Left lung (tissue), 10 donors: ENCODE results near the gene RASSF4. TPM values are rescaled to one million over a fixed set of nuclear protein-coding genes. Genes with fewer than 3 reads are reported as not detected.
A peak's percentile ranks its signal among the peaks of the same experiment; 100 is the strongest.

ENCODE experiments used
- ATAC-seq: fragments of 200-7000 bp; cut with Tn5 transposase; one replicate; pipeline ENCODE4 v1.9.1; 2020; ENCODE audit warnings: moderate library complexity
- DNase-seq, 4 donors: peaks; one replicate each; pipeline ENCODE4 v3.0.0-alpha.2; 2013 to 2020
- H3K27ac ChIP-seq, 2 donors: fragments of 200-600 bp; sonication (generic) in 1 of 2; one replicate each; pipeline versions ENCODE4 v1.5.0 to v1.8.0; 2020 to 2021
- H3K27me3 ChIP-seq, 2 donors: fragments of 200-600 bp; sonication (generic) in 1 of 2; one replicate each; pipeline versions ENCODE4 v1.5.0 to v1.8.0; 2020 to 2021
- H3K36me3 ChIP-seq, 2 donors: fragments of 200-600 bp; sonication (generic) in 1 of 2; one replicate each; pipeline versions ENCODE4 v1.5.0 to v1.8.0; 2020 to 2021
- H3K4me1 ChIP-seq, 2 donors: fragments of 200-600 bp; one replicate each; pipeline ENCODE4 v1.8.0; 2021
- H3K4me3 ChIP-seq, 2 donors: fragments of 200-600 bp; sonication (generic) in 1 of 2; one replicate each; pipeline versions ENCODE4 v1.5.0 to v1.8.0; 2020 to 2021; ENCODE audit warnings: mild to moderate bottlenecking in 1 of 2
- H3K9me3 ChIP-seq, 2 donors: fragments of 200-600 bp; sonication (generic) in 1 of 2; one replicate each; pipeline versions ENCODE4 v1.5.0 to v1.8.0; 2020 to 2021
- intact Hi-C, 2 donors: fragments of 100-400 bp; cut with DNase I; formaldehyde crosslinking; loops; one replicate each; pipeline versions ENCODE4 v1.11.2 to v1.14.2; 2022
- polyA plus RNA-seq, 6 donors: library from polyadenylated mRNA; unstranded; fragments of 120-200 nt; gene quantifications; one replicate each; pipeline ENCODE4 v1.2.1, GENCODE V29; 2013; ENCODE audit not compliant: insufficient read length in 6 of 6
- total RNA-seq, 2 donors: library from RNA; stranded (reverse); fragmentation: NEBNext Ultra II Directional; extraction: Animal tissue kit (Norgen Biotek cat#: 25700); gene quantifications; one replicate each; pipeline ENCODE4 v1.2.1, GENCODE V29; 2021
- TF ChIP-seq, protein P1 (sequence below), 2 donors: fragments of 200-600 bp; sonication (generic) in 1 of 2; IDR thresholded peaks; one replicate each; pipeline versions ENCODE4 v1.5.0 to v1.8.0; 2021; ENCODE audit warnings: antibody characterized with exemption in 2 of 2
- donor health status: DM: no; HTN: yes; CAD: no.
- donor health status: DM: no; HTN: no; CAD: no.

Gene RASSF4
- total and polyA plus RNA-seq, 8 donors = 17.1 to 54.7 (median 20.7) TPM

DNA sequence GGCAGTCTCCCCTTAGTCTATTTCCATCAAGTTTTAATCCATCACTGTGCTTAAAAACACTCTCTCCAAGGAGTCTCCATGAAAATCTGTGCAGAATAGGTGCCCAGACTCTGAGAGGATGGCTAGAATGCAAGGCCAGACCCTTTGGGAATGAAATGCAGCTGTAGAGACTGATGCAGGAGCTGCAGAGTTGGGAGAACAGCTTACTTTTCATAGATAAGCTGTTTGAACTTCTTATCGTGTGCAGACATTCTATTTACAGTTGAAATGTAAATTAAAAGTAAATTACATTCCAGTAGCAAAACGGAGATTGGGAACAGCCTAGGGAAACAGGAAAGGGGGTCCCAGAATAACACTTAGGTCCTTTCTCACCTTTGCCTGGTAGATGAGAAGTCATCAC is 56.0 kb downstream of the RASSF4 start:
- Histone ChIP-seq H3K4me1 (no peaks in the 10 kb centered on the region), H3K9me3 (no peaks in the 10 kb centered on the region), H3K27ac (no peak overlapping the region), H3K27me3 (no peaks in the 10 kb centered on the region), H3K36me3 (no peaks in the 10 kb centered on the region), H3K4me3 (no peak overlapping the region)
- no peak for DNase-seq
- intact Hi-C loops = no loop called here
- ATAC-seq = no peak
- TF ChIP-seq, protein P1, sequence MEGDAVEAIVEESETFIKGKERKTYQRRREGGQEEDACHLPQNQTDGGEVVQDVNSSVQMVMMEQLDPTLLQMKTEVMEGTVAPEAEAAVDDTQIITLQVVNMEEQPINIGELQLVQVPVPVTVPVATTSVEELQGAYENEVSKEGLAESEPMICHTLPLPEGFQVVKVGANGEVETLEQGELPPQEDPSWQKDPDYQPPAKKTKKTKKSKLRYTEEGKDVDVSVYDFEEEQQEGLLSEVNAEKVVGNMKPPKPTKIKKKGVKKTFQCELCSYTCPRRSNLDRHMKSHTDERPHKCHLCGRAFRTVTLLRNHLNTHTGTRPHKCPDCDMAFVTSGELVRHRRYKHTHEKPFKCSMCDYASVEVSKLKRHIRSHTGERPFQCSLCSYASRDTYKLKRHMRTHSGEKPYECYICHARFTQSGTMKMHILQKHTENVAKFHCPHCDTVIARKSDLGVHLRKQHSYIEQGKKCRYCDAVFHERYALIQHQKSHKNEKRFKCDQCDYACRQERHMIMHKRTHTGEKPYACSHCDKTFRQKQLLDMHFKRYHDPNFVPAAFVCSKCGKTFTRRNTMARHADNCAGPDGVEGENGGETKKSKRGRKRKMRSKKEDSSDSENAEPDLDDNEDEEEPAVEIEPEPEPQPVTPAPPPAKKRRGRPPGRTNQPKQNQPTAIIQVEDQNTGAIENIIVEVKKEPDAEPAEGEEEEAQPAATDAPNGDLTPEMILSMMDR (IDR thresholded peaks at IDR 0.05) = no peak

DNA sequence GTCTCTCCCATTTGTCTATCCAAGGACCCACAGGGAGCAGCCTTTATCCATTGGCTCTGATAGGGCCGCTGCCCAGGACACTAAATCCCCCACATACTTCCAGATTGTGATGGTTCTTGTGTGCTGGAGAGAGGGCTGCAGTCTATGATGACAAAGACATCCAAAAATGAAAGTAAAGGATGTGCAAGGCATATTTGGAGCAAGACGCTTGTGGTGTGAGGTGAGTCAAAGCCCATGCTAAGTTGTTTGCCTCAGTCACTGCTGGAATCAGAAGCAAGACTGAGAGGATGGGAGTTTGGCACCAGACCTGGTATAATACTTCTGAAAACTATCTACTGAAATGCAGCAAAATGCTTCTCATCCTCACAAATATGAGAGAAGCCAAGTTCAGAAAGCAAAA is 63.8 kb downstream of the RASSF4 start:
- no peak overlapping the region for H3K4me3 ChIP-seq
- peaks cover 0 to 9% of the 10 kb centered on the region in 2 donors for H3K9me3 ChIP-seq
- no peaks in the 10 kb centered on the region for H3K4me1 ChIP-seq
- ATAC-seq (no peak), DNase-seq (no peak)
- no peak overlapping the region for H3K27ac ChIP-seq
- no peaks in the 10 kb centered on the region for H3K36me3 ChIP-seq
- TF ChIP-seq, protein P1 (IDR thresholded peaks at IDR 0.05) = no peak
- no peaks in the 10 kb centered on the region for H3K27me3 ChIP-seq
- intact Hi-C loops = no loop called here

DNA sequence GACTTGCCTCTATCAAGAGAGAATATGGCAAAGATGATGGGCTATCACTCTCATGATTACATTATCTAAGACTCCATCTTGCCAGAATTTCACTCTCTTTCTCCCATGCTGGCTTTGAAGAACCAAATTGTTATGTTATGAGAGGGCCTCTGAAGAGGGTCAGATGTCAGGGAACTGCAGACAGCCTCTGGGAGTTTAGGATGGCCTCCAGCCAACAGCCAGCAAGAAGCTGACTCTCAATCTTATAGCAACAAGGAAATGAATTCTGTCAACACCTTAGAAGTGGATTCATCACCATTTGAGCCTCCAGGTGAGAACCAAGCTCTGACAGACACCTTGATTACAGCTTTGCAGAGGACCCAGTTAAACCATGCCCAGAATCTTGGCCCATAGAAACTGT is 74.7 kb downstream of the RASSF4 start:
- Histone ChIP-seq H3K4me3 (no peak overlapping the region), H3K9me3 (peaks cover 0 to 28% of the 10 kb centered on the region in 2 donors), H3K27ac (no peak overlapping the region), H3K36me3 (no peaks in the 10 kb centered on the region), H3K4me1 (no peaks in the 10 kb centered on the region), H3K27me3 (no peaks in the 10 kb centered on the region)
- DNase-seq (peak in 1 of 4 donors; percentile 35), ATAC-seq (peak; percentile 58)
- TF ChIP-seq, protein P1 (IDR thresholded peaks at IDR 0.05) = no peak
- intact Hi-C loops = no loop called here

DNA sequence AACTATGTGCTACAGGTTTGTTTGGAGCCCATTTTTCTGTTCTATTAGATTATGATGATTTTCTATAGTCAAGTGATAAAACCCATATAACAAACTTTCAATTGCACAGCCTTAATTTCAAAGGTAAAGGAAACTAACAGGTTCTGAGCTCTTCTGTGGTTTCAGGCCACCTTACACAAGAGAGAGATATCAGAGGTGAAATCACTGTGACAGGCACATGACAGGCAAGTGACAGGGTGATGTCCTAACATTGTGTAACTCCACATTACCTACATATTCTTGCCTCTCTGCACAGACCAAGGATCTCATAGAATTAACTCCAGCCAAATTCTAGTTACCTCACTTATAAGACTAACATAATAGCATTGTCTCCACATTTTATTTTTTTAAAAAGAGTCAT is 76.1 kb downstream of the RASSF4 start:
- DNase-seq (no peak), ATAC-seq (no peak)
- Histone ChIP-seq H3K36me3 (no peaks in the 10 kb centered on the region), H3K9me3 (peaks cover 0 to 16% of the 10 kb centered on the region in 2 donors), H3K27ac (no peak overlapping the region), H3K4me1 (no peaks in the 10 kb centered on the region), H3K27me3 (no peaks in the 10 kb centered on the region), H3K4me3 (no peak overlapping the region)
- intact Hi-C loops = no loop called here
- TF ChIP-seq, protein P1 (IDR thresholded peaks at IDR 0.05) = no peak

DNA sequence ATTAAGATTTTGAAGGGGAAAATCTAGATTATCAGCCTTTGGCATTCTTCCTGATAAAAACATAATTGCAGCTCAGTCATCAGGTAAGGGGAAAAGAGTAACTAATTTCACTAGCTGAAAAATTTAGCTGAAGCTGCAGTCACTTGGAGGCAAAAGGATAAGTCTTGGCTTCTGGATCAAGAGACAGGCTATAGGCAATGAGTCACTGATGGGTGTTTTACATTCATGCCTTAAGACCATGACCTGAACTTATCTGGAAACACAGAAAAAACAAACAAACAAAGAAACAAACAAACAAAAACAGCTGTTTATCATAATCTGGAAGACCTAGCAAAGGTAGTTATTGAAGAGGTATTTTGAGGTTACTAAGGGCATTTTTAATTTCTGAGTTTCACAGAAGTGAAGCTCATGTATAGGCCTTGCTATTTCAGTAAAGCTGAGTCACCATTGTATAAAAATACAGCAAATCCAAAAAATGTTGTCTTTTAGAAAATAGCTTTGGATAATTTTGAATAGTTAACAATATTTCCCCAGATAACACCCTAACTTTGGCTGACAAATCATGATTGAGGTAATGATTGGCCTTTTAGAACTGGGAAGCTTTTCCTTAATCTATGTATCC is 81.4 kb downstream of the RASSF4 start:
- Histone ChIP-seq H3K9me3 (no peaks in the 10 kb centered on the region), H3K36me3 (no peaks in the 10 kb centered on the region), H3K27me3 (no peaks in the 10 kb centered on the region), H3K27ac (no peak overlapping the region), H3K4me1 (no peaks in the 10 kb centered on the region), H3K4me3 (no peak overlapping the region)
- TF ChIP-seq, protein P1 (IDR thresholded peaks at IDR 0.05) = no peak
- no peak for DNase-seq
- intact Hi-C loops = no loop called here
- no peak for ATAC-seq
